ENCODE measurements around the gene WAPL. TPM values are rescaled to one million over a fixed set of nuclear protein-coding genes. Genes with fewer than 3 reads are reported as not detected.
"Not testable (repeated sequence)": the region's sequence is repeated elsewhere in the genome, so short reads cannot be mapped to it uniquely, and the experiment has no call there.

WAPL gene
- polyA plus RNA-seq, 3 donors, result 17.8 to 26.5 (median 18.3) TPM

- no peak overlapping the region for H3K9ac ChIP-seq (ENCODE audit: insufficient read depth, low read length, poor library complexity, severe bottlenecking)
- H3K36me3 Mint-ChIP-seq, result peaks cover 0 to 8% of the 10 kb centered on the region in 2 donors
- H3K4me1 Mint-ChIP-seq, result peaks cover 9% of the 10 kb centered on the region
- peaks cover 21 to 46% of the 10 kb centered on the region in 2 donors for H3K27me3 ChIP-seq (ENCODE audit: control insufficient read depth in 2 of 2, insufficient read depth in 2 of 2, low read length in 2 of 2)
- H3K9me3 ChIP-seq (replicated peaks in 1 of 2; ENCODE audit: control insufficient read depth in 1 of 2, insufficient read depth in 1 of 2, low read length in 2 of 2), result no peaks in the 10 kb centered on the region
- no peak overlapping the region for H3K4me2 ChIP-seq (replicated peaks; ENCODE audit: extremely low read depth, low read length, poor library complexity, severe bottlenecking)
- H3K4me3 ChIP-seq (replicated peaks in 1 of 3; ENCODE audit: low read depth in 2 of 3, low read length in 3 of 3), result no peak overlapping the region
- H4K20me1 ChIP-seq (ENCODE audit: insufficient read depth, low read length), result no peaks in the 10 kb centered on the region
- intact Hi-C loops (cut with micrococcal nuclease), result no loop called here
- H3K27ac ChIP-seq (ENCODE audit: low read depth in 1 of 2, low read length in 2 of 2), result no peak overlapping the region
- DNase-seq, result no peak
- peak overlapping the region in 3 of 7 donors; percentile 13 to 66 (median 15) for H3K27ac Mint-ChIP-seq
- H3K4me3 Mint-ChIP-seq, result peak overlapping the region in 1 of 2 donors; percentile 75
- TF ChIP-seq CTCF (IDR thresholded peaks at IDR 0.05), result no peak
- no peaks in the 10 kb centered on the region for H3K36me3 ChIP-seq (replicated peaks in 1 of 2; ENCODE audit: control insufficient read depth in 1 of 2, insufficient read depth in 2 of 2, low read length in 2 of 2)
- peaks cover 0 to 6% (median 2%) of the 10 kb centered on the region in 7 donors for H3K9me3 Mint-ChIP-seq
- H3K4me1 ChIP-seq (ENCODE audit: control insufficient read depth in 1 of 2, insufficient read depth in 2 of 2, low read length in 2 of 2), result peaks cover 6 to 7% of the 10 kb centered on the region in 2 donors
- WGBS (ENCODE audit: insufficient coverage), result 92% methylated on average over 13 of the region's 14 CpGs
- peaks cover 34 to 65% (median 62%) of the 10 kb centered on the region in 3 donors for H3K27me3 Mint-ChIP-seq (ENCODE audit: low read depth in 3 of 3)
- H2AFZ ChIP-seq (ENCODE audit: insufficient read depth, low read depth, low read length, poor library complexity, severe bottlenecking), result no peak overlapping the region
- H3K79me2 ChIP-seq (ENCODE audit: insufficient read depth, low read length), result no peaks in the 10 kb centered on the region
Observed at GRCh38 chr10:86390337-86391120, 131.1 kb downstream of the WAPL start.

GRCh38 chr10:86389441-86390193, 132.0 kb downstream of the WAPL start:
- no peak for TF ChIP-seq CTCF (IDR thresholded peaks at IDR 0.05)
- peaks cover 10% of the 10 kb centered on the region for H3K4me1 Mint-ChIP-seq
- H3K79me2 ChIP-seq (ENCODE audit: insufficient read depth, low read length), result no peaks in the 10 kb centered on the region
- peaks cover 36 to 67% (median 62%) of the 10 kb centered on the region in 3 donors for H3K27me3 Mint-ChIP-seq (ENCODE audit: low read depth in 3 of 3)
- no peaks in the 10 kb centered on the region for H4K20me1 ChIP-seq (ENCODE audit: insufficient read depth, low read length)
- intact Hi-C loops (cut with micrococcal nuclease), result no loop called here
- peaks cover 21 to 48% of the 10 kb centered on the region in 2 donors for H3K27me3 ChIP-seq (ENCODE audit: control insufficient read depth in 2 of 2, insufficient read depth in 2 of 2, low read length in 2 of 2)
- DNase-seq, result no peak
- H3K4me1 ChIP-seq (ENCODE audit: control insufficient read depth in 1 of 2, insufficient read depth in 2 of 2, low read length in 2 of 2), result peaks cover 6 to 7% of the 10 kb centered on the region in 2 donors
- peak overlapping the region; percentile 24 for H3K9ac ChIP-seq (ENCODE audit: insufficient read depth, low read length, poor library complexity, severe bottlenecking)
- no peak overlapping the region for H3K27ac ChIP-seq (ENCODE audit: low read depth in 1 of 2, low read length in 2 of 2)
- no peak overlapping the region for H3K27ac Mint-ChIP-seq
- H3K4me3 Mint-ChIP-seq, result peak overlapping the region; percentile 64 to 87
- no peaks in the 10 kb centered on the region for H3K9me3 ChIP-seq (replicated peaks in 1 of 2; ENCODE audit: control insufficient read depth in 1 of 2, insufficient read depth in 1 of 2, low read length in 2 of 2)
- peak overlapping the region; percentile 69 for H2AFZ ChIP-seq (ENCODE audit: insufficient read depth, low read depth, low read length, poor library complexity, severe bottlenecking)
- WGBS (ENCODE audit: insufficient coverage), result 20% methylated on average over 53 of the region's 53 CpGs
- H3K9me3 Mint-ChIP-seq, result peaks cover 0 to 6% (median 2%) of the 10 kb centered on the region in 7 donors
- peak overlapping the region in 2 of 3 experiments; percentile 7 to 59 for H3K4me3 ChIP-seq (replicated peaks in 1 of 3; ENCODE audit: low read depth in 2 of 3, low read length in 3 of 3)
- peaks cover 0 to 8% of the 10 kb centered on the region in 2 donors for H3K36me3 Mint-ChIP-seq
- peak overlapping the region; percentile 70 for H3K4me2 ChIP-seq (replicated peaks; ENCODE audit: extremely low read depth, low read length, poor library complexity, severe bottlenecking)
- no peaks in the 10 kb centered on the region for H3K36me3 ChIP-seq (replicated peaks in 1 of 2; ENCODE audit: control insufficient read depth in 1 of 2, insufficient read depth in 2 of 2, low read length in 2 of 2)

GRCh38 chr10:86389109-86389440, 132.5 kb downstream of the WAPL start:
- DNase-seq; H3K27ac Mint-ChIP-seq; intact Hi-C loops (cut with micrococcal nuclease); H4K20me1 ChIP-seq (ENCODE audit: insufficient read depth, low read length); H3K27ac ChIP-seq (ENCODE audit: low read depth in 1 of 2, low read length in 2 of 2); H3K9me3 Mint-ChIP-seq; H3K79me2 ChIP-seq (ENCODE audit: insufficient read depth, low read length); H3K4me1 ChIP-seq (ENCODE audit: control insufficient read depth in 1 of 2, insufficient read depth in 2 of 2, low read length in 2 of 2); H3K36me3 Mint-ChIP-seq; H3K36me3 ChIP-seq (replicated peaks in 1 of 2; ENCODE audit: control insufficient read depth in 1 of 2, insufficient read depth in 2 of 2, low read length in 2 of 2); H3K9me3 ChIP-seq (replicated peaks in 1 of 2; ENCODE audit: control insufficient read depth in 1 of 2, insufficient read depth in 1 of 2, low read length in 2 of 2): not testable (repeated sequence)
- WGBS (ENCODE audit: insufficient coverage), result 57% methylated on average over 8 of the region's 12 CpGs
- H3K4me1 Mint-ChIP-seq, result peaks cover 15% of the 10 kb centered on the region
- Histone ChIP-seq H3K4me3 (replicated peaks in 1 of 3; ENCODE audit: low read depth in 2 of 3, low read length in 3 of 3) (peak overlapping the region in 2 of 3 experiments; percentile 7 to 59), H2AFZ (ENCODE audit: insufficient read depth, low read depth, low read length, poor library complexity, severe bottlenecking) (peak overlapping the region; percentile 69), H3K9ac (ENCODE audit: insufficient read depth, low read length, poor library complexity, severe bottlenecking) (peak overlapping the region; percentile 24), H3K27me3 (ENCODE audit: control insufficient read depth in 2 of 2, insufficient read depth in 2 of 2, low read length in 2 of 2) (peaks cover 21 to 48% of the 10 kb centered on the region in 2 donors), H3K4me2 (replicated peaks; ENCODE audit: extremely low read depth, low read length, poor library complexity, severe bottlenecking) (peak overlapping the region; percentile 70)
- H3K27me3 Mint-ChIP-seq (ENCODE audit: low read depth in 3 of 3), result peaks cover 36 to 68% (median 62%) of the 10 kb centered on the region in 3 donors
- H3K4me3 Mint-ChIP-seq, result peak overlapping the region; percentile 64 to 87

Data from CD14-positive monocyte (primary cell).